Measurements from ENCODE around the gene PDE4D.

Gene PDE4D

GRCh38 chr5:59728356-59728755 lies 165.2 kb downstream of the PDE4D start:
- Histone ChIP-seq H3K27me3 (ENCODE audit: insufficient read depth, insufficient read length) (no peaks in the 10 kb centered on the region), H3K36me3 (ENCODE audit: insufficient read depth, insufficient read length, low read length) (no peaks in the 10 kb centered on the region), H3K9me3 (ENCODE audit: insufficient read depth, low read length) (no peaks in the 10 kb centered on the region), H3K4me1 (ENCODE audit: insufficient read depth, insufficient read length) (no peaks in the 10 kb centered on the region), H3K4me3 (ENCODE audit: insufficient read length, low read depth) (no peak overlapping the region), H3K9ac (ENCODE audit: insufficient read length, low read depth) (no peak overlapping the region)
- TF ChIP-seq SUZ12 (IDR thresholded peaks at IDR 0.05; ENCODE audit: extremely low read depth, insufficient read depth, insufficient read length) = no peak
- no peak for DNase-seq (ENCODE audit: low read depth, low spot score)

DNA sequence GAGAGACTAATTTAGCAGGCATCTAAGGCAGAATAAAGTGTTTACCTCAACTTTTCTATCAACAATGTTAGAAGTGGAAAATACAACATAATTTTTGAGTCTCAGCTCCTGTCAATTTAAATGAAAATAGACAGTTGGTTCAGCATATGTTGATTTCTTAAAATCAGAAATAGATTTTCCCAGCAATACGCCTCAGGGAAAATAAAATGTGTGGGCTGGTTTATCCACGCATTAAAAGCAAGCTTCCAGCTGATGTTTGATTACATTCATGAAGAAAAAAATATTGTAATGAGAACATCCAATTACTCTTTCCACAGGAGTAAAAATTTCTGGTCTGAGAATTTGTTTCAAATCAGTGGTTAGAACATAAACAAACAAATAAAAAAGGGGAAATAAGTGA lies 166.3 kb downstream of the PDE4D start:
- Histone ChIP-seq H3K36me3 (ENCODE audit: insufficient read depth, insufficient read length, low read length) (no peaks in the 10 kb centered on the region), H3K4me3 (ENCODE audit: insufficient read length, low read depth) (no peak overlapping the region), H3K9me3 (ENCODE audit: insufficient read depth, low read length) (no peaks in the 10 kb centered on the region), H3K4me1 (ENCODE audit: insufficient read depth, insufficient read length) (no peaks in the 10 kb centered on the region), H3K9ac (ENCODE audit: insufficient read length, low read depth) (no peak overlapping the region), H3K27me3 (ENCODE audit: insufficient read depth, insufficient read length) (no peaks in the 10 kb centered on the region)
- DNase-seq (ENCODE audit: low read depth, low spot score) = no peak
- TF ChIP-seq ZNF274 (IDR thresholded peaks at IDR 0.05; ENCODE audit: low read depth, low read length) = no peak

- TF ChIP-seq SUZ12 (IDR thresholded peaks at IDR 0.05; ENCODE audit: extremely low read depth, insufficient read depth, insufficient read length) = no peak
- Histone ChIP-seq H3K9me3 (ENCODE audit: insufficient read depth, low read length) (no peaks in the 10 kb centered on the region), H3K36me3 (ENCODE audit: insufficient read depth, insufficient read length, low read length) (no peaks in the 10 kb centered on the region), H3K4me1 (ENCODE audit: insufficient read depth, insufficient read length) (no peaks in the 10 kb centered on the region), H3K9ac (ENCODE audit: insufficient read length, low read depth) (no peak overlapping the region), H3K27me3 (ENCODE audit: insufficient read depth, insufficient read length) (no peaks in the 10 kb centered on the region), H3K4me3 (ENCODE audit: insufficient read length, low read depth) (no peak overlapping the region)
- DNase-seq (ENCODE audit: low read depth, low spot score) = no peak
Measured at GRCh38 chr5:59725392-59725767, 168.1 kb downstream of the PDE4D start.

GRCh38 chr5:59724482-59725391 lies 168.8 kb downstream of the PDE4D start:
- DNase-seq (ENCODE audit: low read depth, low spot score) = peak; percentile 25

DNA sequence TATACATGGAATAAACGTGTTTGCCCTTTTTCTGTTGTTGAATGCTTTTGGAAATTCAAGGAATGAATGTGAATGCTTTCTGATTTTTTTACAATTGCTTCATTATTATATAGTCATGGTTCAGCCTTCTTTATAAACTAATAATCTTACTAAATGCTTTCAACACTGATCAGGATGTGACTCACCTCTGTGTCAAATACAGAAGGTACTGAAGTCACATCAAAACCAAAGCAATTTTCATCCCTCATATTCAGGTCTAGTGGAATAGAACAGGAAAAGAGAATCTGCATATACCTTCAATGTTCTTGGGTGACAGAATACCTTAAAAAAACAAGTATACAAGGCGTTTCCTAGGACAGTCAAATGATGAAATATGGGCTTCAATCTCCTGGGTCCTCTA lies 170.7 kb downstream of the PDE4D start:
- no peak for DNase-seq (ENCODE audit: low read depth, low spot score)
- Histone ChIP-seq H3K4me3 (ENCODE audit: insufficient read length, low read depth) (no peak overlapping the region), H3K4me1 (ENCODE audit: insufficient read depth, insufficient read length) (no peaks in the 10 kb centered on the region), H3K27me3 (ENCODE audit: insufficient read depth, insufficient read length) (no peaks in the 10 kb centered on the region), H3K9me3 (ENCODE audit: insufficient read depth, low read length) (no peaks in the 10 kb centered on the region; the same call in 1 of the 2 replicates), H3K36me3 (ENCODE audit: insufficient read depth, insufficient read length, low read length) (no peaks in the 10 kb centered on the region), H3K9ac (ENCODE audit: insufficient read length, low read depth) (no peak overlapping the region)
- no peak for TF ChIP-seq ZNF274 (IDR thresholded peaks at IDR 0.05; ENCODE audit: low read depth, low read length)
- TF ChIP-seq SUZ12 (IDR thresholded peaks at IDR 0.05; ENCODE audit: extremely low read depth, insufficient read depth, insufficient read length) = no peak

More at GRCh38 chr5:59724482-59725391, 168.8 kb downstream of the PDE4D start:
- no peaks in the 10 kb centered on the region for H3K36me3 ChIP-seq (ENCODE audit: insufficient read depth, insufficient read length, low read length)
- no peaks in the 10 kb centered on the region for H3K27me3 ChIP-seq (ENCODE audit: insufficient read depth, insufficient read length)
- H3K4me3 ChIP-seq (ENCODE audit: insufficient read length, low read depth) = no peak overlapping the region
- H3K9ac ChIP-seq (ENCODE audit: insufficient read length, low read depth) = no peak overlapping the region
- no peaks in the 10 kb centered on the region; the same call in 1 of the 2 replicates for H3K9me3 ChIP-seq (ENCODE audit: insufficient read depth, low read length)
- no peaks in the 10 kb centered on the region for H3K4me1 ChIP-seq (ENCODE audit: insufficient read depth, insufficient read length)
- TF ChIP-seq YY1 (IDR thresholded peaks at IDR 0.05; ENCODE audit: insufficient read depth, insufficient read length) = no peak
- no peak for TF ChIP-seq SUZ12 (IDR thresholded peaks at IDR 0.05; ENCODE audit: extremely low read depth, insufficient read depth, insufficient read length)
- no peak for TF ChIP-seq ZNF274 (IDR thresholded peaks at IDR 0.05; ENCODE audit: low read depth, low read length)

GRCh38 chr5:59721741-59722140 lies 171.8 kb downstream of the PDE4D start:
- TF ChIP-seq SUZ12 (IDR thresholded peaks at IDR 0.05; ENCODE audit: extremely low read depth, insufficient read depth, insufficient read length) (no peak), YY1 (IDR thresholded peaks at IDR 0.05; ENCODE audit: insufficient read depth, insufficient read length) (no peak), ZNF274 (IDR thresholded peaks at IDR 0.05; ENCODE audit: low read depth, low read length) (no peak)

GRCh38 chr5:59720063-59720462 lies 173.5 kb downstream of the PDE4D start:
- Histone ChIP-seq H3K36me3 (ENCODE audit: insufficient read depth, insufficient read length, low read length) (no peaks in the 10 kb centered on the region), H3K9me3 (ENCODE audit: insufficient read depth, low read length) (peaks cover 11% of the 10 kb centered on the region; the same call in 1 of the 2 replicates), H3K4me3 (ENCODE audit: insufficient read length, low read depth) (no peak overlapping the region), H3K27me3 (ENCODE audit: insufficient read depth, insufficient read length) (no peaks in the 10 kb centered on the region), H3K4me1 (ENCODE audit: insufficient read depth, insufficient read length) (no peaks in the 10 kb centered on the region), H3K9ac (ENCODE audit: insufficient read length, low read depth) (no peak overlapping the region)
- no peak for DNase-seq (ENCODE audit: low read depth, low spot score)
- TF ChIP-seq ZNF274 (IDR thresholded peaks at IDR 0.05; ENCODE audit: low read depth, low read length) = no peak
- no peak for TF ChIP-seq YY1 (IDR thresholded peaks at IDR 0.05; ENCODE audit: insufficient read depth, insufficient read length)

More at GRCh38 chr5:59721741-59722140, 171.8 kb downstream of the PDE4D start:
- H3K36me3 ChIP-seq (ENCODE audit: insufficient read depth, insufficient read length, low read length) = no peaks in the 10 kb centered on the region
- no peak for DNase-seq (ENCODE audit: low read depth, low spot score)
- H3K9ac ChIP-seq (ENCODE audit: insufficient read length, low read depth) = no peak overlapping the region
- no peak overlapping the region for H3K4me3 ChIP-seq (ENCODE audit: insufficient read length, low read depth)
- H3K27me3 ChIP-seq (ENCODE audit: insufficient read depth, insufficient read length) = no peaks in the 10 kb centered on the region
- no peaks in the 10 kb centered on the region for H3K4me1 ChIP-seq (ENCODE audit: insufficient read depth, insufficient read length)
- no peaks in the 10 kb centered on the region; the same call in 1 of the 2 replicates for H3K9me3 ChIP-seq (ENCODE audit: insufficient read depth, low read length)

All from NT2/D1 (cell line).